GM19239 (cell line): ENCODE data around the gene TM9SF2.
"Not testable (repeated sequence)": the region's sequence is repeated elsewhere in the genome, so short reads cannot be mapped to it uniquely, and the experiment has no call there.

Experiments used
- DNase-seq: peaks from one replicate; pipeline ENCODE4 v3.0.0; 2011; ENCODE audit warnings: low spot score; ENCODE audit not compliant: insufficient read length
- FAIRE-seq: peaks from 2 replicates; lab custom pipeline; 2011; peaks lifted over from hg19 to GRCh38; lab: Jason Lieb, UNC

TM9SF2 gene

GRCh38 chr13:99501184-99501847 lies at the start of gene TM9SF2:
TM9SF2 (plus strand) TSS chr13:99501472; CDS start chr13:99501607, 135 bp downstream.
- FAIRE-seq: peak; percentile 98
- DNase-seq: peak; percentile 68

GRCh38 chr13:99454518-99455183 lies 46.6 kb upstream of the TM9SF2 start:
- no peak for DNase-seq
- no peak for FAIRE-seq

GRCh38 chr13:99459099-99459850 lies 42.0 kb upstream of the TM9SF2 start:
- DNase-seq (no peak), FAIRE-seq (no peak)

GRCh38 chr13:99460802-99461201 lies 40.5 kb upstream of the TM9SF2 start:
- not testable (repeated sequence) for DNase-seq, FAIRE-seq

- no peak for DNase-seq
- FAIRE-seq: no peak
Measured at GRCh38 chr13:99463646-99464397, 37.5 kb upstream of the TM9SF2 start.

GRCh38 chr13:99464441-99464949 lies 36.8 kb upstream of the TM9SF2 start:
- no peak for DNase-seq
- peak; percentile 77 for FAIRE-seq

GRCh38 chr13:99465454-99465853 lies 35.8 kb upstream of the TM9SF2 start:
- FAIRE-seq: no peak
- DNase-seq: no peak

- FAIRE-seq (no peak), DNase-seq (no peak)
Measured at GRCh38 chr13:99467764-99468163, 33.5 kb upstream of the TM9SF2 start.

GRCh38 chr13:99469041-99469440 lies 32.2 kb upstream of the TM9SF2 start:
- no peak for DNase-seq
- no peak for FAIRE-seq

- FAIRE-seq: no peak
- DNase-seq: no peak
Measured at GRCh38 chr13:99470027-99470426, 31.2 kb upstream of the TM9SF2 start.

GRCh38 chr13:99471221-99472121 lies 29.8 kb upstream of the TM9SF2 start:
- DNase-seq (no peak), FAIRE-seq (no peak)

- no peak for FAIRE-seq
- DNase-seq: no peak
Measured at GRCh38 chr13:99472122-99472440, 29.2 kb upstream of the TM9SF2 start.

- FAIRE-seq (no peak), DNase-seq (no peak)
Measured at GRCh38 chr13:99473515-99473914, 27.8 kb upstream of the TM9SF2 start.

- FAIRE-seq (no peak), DNase-seq (no peak)
Measured at GRCh38 chr13:99476648-99477047, 24.6 kb upstream of the TM9SF2 start.

- no peak for FAIRE-seq
- DNase-seq: no peak
Measured at GRCh38 chr13:99477493-99477892, 23.8 kb upstream of the TM9SF2 start.

GRCh38 chr13:99481366-99481765 lies 19.9 kb upstream of the TM9SF2 start:
- no peak for FAIRE-seq
- DNase-seq: no peak

GRCh38 chr13:99484473-99484872 lies 16.8 kb upstream of the TM9SF2 start:
- DNase-seq: no peak

GRCh38 chr13:99486996-99487395 lies 14.3 kb upstream of the TM9SF2 start:
- FAIRE-seq: no peak
- DNase-seq: no peak

More at GRCh38 chr13:99484473-99484872, 16.8 kb upstream of the TM9SF2 start:
- no peak for FAIRE-seq

- FAIRE-seq (no peak), DNase-seq (no peak)
Measured at GRCh38 chr13:99489028-99489427, 12.2 kb upstream of the TM9SF2 start.
